ENCODE measurements around the gene PRRG2. TPM values are rescaled to one million over a fixed set of nuclear protein-coding genes. Genes with fewer than 3 reads are reported as not detected.

The PRRG2 gene
- total and polyA plus RNA-seq, 2 of the 13 experiments (the other 11 are each of a cell fraction or from before 2014, with no cell fraction given): 0.66 to 0.82 TPM

DNA sequence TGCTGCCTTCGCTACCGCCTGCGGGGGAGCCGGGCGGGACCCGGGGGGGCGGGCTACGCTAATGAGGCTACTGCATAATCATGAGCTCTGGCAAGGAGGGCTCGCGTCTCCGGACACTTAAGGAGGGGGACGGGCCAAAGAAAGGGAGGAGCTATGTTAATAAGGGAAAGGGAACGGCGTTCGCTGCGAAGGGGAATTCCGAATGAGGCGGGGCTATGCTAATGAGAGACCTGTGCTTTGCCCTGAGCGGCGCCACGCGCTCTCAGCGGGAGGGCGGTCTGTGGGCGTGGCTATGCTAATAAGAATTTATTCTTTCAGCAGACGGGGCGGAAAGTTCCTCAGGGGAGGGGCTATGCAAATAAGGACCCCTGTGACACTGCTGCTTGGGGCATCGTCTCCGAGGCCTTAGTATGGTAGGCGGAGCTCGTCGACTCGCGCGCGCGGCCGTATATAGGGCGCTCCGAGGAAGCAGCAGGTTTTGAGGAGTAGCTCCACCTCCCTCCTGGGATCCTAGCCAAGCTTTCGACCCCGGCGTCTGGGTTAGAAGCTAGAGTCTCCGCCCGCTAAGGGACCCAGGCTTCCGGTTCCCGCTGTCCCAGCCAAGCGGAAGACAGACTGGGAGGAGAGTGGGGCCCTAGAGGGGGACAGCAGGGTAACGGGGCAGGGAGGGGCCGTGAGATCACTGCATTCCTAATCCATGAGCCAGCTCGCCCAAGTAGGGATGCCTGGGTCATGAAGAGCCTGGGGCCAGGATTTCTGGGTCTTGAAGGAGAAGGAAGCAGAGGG lies 59.2 kb downstream of the PRRG2 start, which contains the start of gene RRAS (continued):
- no peak for TF ChIP-seq ZMYM2 (CRISPR knock-in tag; IDR thresholded peaks at IDR 0.05)
- TF ChIP-seq, protein P1, sequence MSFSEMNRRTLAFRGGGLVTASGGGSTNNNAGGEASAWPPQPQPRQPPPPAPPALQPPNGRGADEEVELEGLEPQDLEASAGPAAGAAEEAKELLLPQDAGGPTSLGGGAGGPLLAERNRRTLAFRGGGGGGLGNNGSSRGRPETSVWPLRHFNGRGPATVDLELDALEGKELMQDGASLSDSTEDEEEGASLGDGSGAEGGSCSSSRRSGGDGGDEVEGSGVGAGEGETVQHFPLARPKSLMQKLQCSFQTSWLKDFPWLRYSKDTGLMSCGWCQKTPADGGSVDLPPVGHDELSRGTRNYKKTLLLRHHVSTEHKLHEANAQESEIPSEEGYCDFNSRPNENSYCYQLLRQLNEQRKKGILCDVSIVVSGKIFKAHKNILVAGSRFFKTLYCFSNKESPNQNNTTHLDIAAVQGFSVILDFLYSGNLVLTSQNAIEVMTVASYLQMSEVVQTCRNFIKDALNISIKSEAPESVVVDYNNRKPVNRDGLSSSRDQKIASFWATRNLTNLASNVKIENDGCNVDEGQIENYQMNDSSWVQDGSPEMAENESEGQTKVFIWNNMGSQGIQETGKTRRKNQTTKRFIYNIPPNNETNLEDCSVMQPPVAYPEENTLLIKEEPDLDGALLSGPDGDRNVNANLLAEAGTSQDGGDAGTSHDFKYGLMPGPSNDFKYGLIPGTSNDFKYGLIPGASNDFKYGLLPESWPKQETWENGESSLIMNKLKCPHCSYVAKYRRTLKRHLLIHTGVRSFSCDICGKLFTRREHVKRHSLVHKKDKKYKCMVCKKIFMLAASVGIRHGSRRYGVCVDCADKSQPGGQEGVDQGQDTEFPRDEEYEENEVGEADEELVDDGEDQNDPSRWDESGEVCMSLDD (CRISPR knock-in tag; IDR thresholded peaks at IDR 0.05; ENCODE audit: borderline replicate concordance): no peak; the same call in 1 of the 2 replicates
- TF ChIP-seq FOSL2 (CRISPR knock-in tag; IDR thresholded peaks at IDR 0.05): peak; percentile 96
- peak; percentile 76 for TF ChIP-seq ZNF317 (CRISPR knock-in tag; IDR thresholded peaks at IDR 0.05)
- 0 out of 2 replicates have a peak, but pooled peaks have one; percentile 29 for TF ChIP-seq ZNF589 (CRISPR knock-in tag; conservative IDR thresholded peaks at IDR 0.05)
- TF ChIP-seq REPIN1 (CRISPR knock-in tag; IDR thresholded peaks at IDR 0.05; ENCODE audit: borderline replicate concordance, low read depth): no peak; the same call in 1 of the 2 replicates
- no peak for TF ChIP-seq ZMYM3 (CRISPR knock-in tag; IDR thresholded peaks at IDR 0.05)
- TF ChIP-seq PHF5A (CRISPR knock-in tag; IDR thresholded peaks at IDR 0.05; ENCODE audit: low read depth, unreplicated experiment): no peak
- TF ChIP-seq RBFOX2 (IDR thresholded peaks at IDR 0.05; ENCODE audit: low read depth, low read length): no peak; the same call in 1 of the 2 replicates
- TF ChIP-seq RBM22 (optimal IDR thresholded peaks at IDR 0.05; ENCODE audit: low read length): no peak
- TF ChIP-seq RFXANK (CRISPR knock-in tag; IDR thresholded peaks at IDR 0.05): no peak
- peak; percentile 91 for TF ChIP-seq JUND (CRISPR knock-in tag; IDR thresholded peaks at IDR 0.05)
- TF ChIP-seq FOXA1 (IDR thresholded peaks at IDR 0.05): no peak
- TF ChIP-seq FOXA1 (CRISPR knock-in tag; IDR thresholded peaks at IDR 0.05): peak; percentile 24; the same call in 1 of the 2 replicates
- TF ChIP-seq ATF2 (CRISPR knock-in tag; IDR thresholded peaks at IDR 0.05): peak; percentile 92
- no peak for TF ChIP-seq ZNF333 (CRISPR knock-in tag; IDR thresholded peaks at IDR 0.05; ENCODE audit: borderline replicate concordance)
- no peak; the same call in 1 of the 2 replicates for TF ChIP-seq TBX3 (IDR thresholded peaks at IDR 0.05; ENCODE audit: borderline replicate concordance)
- TF ChIP-seq KDM3A (CRISPR knock-in tag; IDR thresholded peaks at IDR 0.05; ENCODE audit: low read depth): peak; percentile 50; the same call in 1 of the 2 replicates
- no peak for TF ChIP-seq EHMT2 (IDR thresholded peaks at IDR 0.05; ENCODE audit: borderline replicate concordance, low read depth, low read length)
- no peak for TF ChIP-seq HNF4A (CRISPR knock-in tag; IDR thresholded peaks at IDR 0.05)
- TF ChIP-seq, protein P2, sequence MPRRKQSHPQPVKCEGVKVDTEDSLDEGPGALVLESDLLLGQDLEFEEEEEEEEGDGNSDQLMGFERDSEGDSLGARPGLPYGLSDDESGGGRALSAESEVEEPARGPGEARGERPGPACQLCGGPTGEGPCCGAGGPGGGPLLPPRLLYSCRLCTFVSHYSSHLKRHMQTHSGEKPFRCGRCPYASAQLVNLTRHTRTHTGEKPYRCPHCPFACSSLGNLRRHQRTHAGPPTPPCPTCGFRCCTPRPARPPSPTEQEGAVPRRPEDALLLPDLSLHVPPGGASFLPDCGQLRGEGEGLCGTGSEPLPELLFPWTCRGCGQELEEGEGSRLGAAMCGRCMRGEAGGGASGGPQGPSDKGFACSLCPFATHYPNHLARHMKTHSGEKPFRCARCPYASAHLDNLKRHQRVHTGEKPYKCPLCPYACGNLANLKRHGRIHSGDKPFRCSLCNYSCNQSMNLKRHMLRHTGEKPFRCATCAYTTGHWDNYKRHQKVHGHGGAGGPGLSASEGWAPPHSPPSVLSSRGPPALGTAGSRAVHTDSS (CRISPR knock-in tag; conservative IDR thresholded peaks at IDR 0.05): no peak
- TF ChIP-seq ZNF672 (CRISPR knock-in tag; IDR thresholded peaks at IDR 0.05): no peak
- peak; percentile 93 for TF ChIP-seq PATZ1 (CRISPR knock-in tag; IDR thresholded peaks at IDR 0.05)

All from HepG2 (cell line).